Caco-2 (cell line): ENCODE data around the gene SIAE. TPM values are rescaled to one million over a fixed set of nuclear protein-coding genes. Genes with fewer than 3 reads are reported as not detected.

Source experiments
- BruUV-seq: library from RNA; stranded (reverse); fragments of 400-500 nt; replicated peaks from 2 replicates; lab custom pipeline; 2021; lab: Mats Ljungman, UMichigan
- CTCF ChIA-PET: fragments of 300-600 bp; sonication (Branson Sonifier 250); formaldehyde crosslinking; loops from one replicate; lab custom pipeline; 2022; ENCODE audit warnings: antibody characterized with exemption; lab: Charles Lee
- POLR2A ChIA-PET: fragments of 300-600 bp; sonication (Branson Sonifier 250); formaldehyde crosslinking; loops from one replicate; lab custom pipeline; 2022; ENCODE audit warnings: antibody characterized with exemption; lab: Charles Lee
- DNase-seq, 2 experiments: peaks; one replicate each; pipeline versions ENCODE4 v3.0.0 to v3.0.0-alpha.2; 2020 to 2022
- H3K27me3 ChIP-seq: replicated peaks from 2 replicates; pipeline ENCODE4 v1.6.0; 2011; ENCODE audit warnings: low read length; ENCODE audit not compliant: control insufficient read depth, insufficient read depth
- H3K36me3 ChIP-seq: 2 replicates; pipeline ENCODE4 v1.5.1; 2011; ENCODE audit warnings: low read length; ENCODE audit not compliant: control insufficient read depth, insufficient read depth
- H3K4me1 ChIP-seq: fragments of 250-450 bp; sonication (Bioruptor Pico); 2 replicates; pipeline ENCODE4 v1.5.1; 2020; ENCODE audit warnings: mild to moderate bottlenecking
- H3K4me3 ChIP-seq: 2 replicates; pipeline ENCODE4 v1.5.1; 2011; ENCODE audit warnings: low read depth, mild to moderate bottlenecking, control low read depth, low read length
- H3K9me3 ChIP-seq: fragments of 250-450 bp; sonication (Bioruptor Pico); 2 replicates; pipeline ENCODE4 v1.5.1; 2020; ENCODE audit warnings: mild to moderate bottlenecking, moderate library complexity
- H3K27ac Mint-ChIP-seq: one replicate; pipeline ENCODE4 v1.8.0; 2022; ENCODE audit warnings: mixed read lengths; ENCODE audit not compliant: unreplicated experiment
- H3K27me3 Mint-ChIP-seq: one replicate; pipeline ENCODE4 v1.8.0; 2022; ENCODE audit warnings: mixed read lengths; ENCODE audit not compliant: insufficient read depth, unreplicated experiment
- H3K36me3 Mint-ChIP-seq: one replicate; pipeline ENCODE4 v1.8.0; 2022; ENCODE audit warnings: mild to moderate bottlenecking, mixed read lengths; ENCODE audit not compliant: insufficient read depth, unreplicated experiment
- H3K4me1 Mint-ChIP-seq: one replicate; pipeline ENCODE4 v1.8.0; 2022; ENCODE audit warnings: low read depth, mixed read lengths; ENCODE audit not compliant: unreplicated experiment
- H3K4me3 Mint-ChIP-seq: one replicate; pipeline ENCODE4 v1.8.0; 2022; ENCODE audit warnings: mild to moderate bottlenecking, moderate library complexity, mixed read lengths; ENCODE audit not compliant: unreplicated experiment
- H3K9me3 Mint-ChIP-seq: one replicate; pipeline ENCODE4 v1.8.0; 2022; ENCODE audit warnings: mixed read lengths; ENCODE audit not compliant: unreplicated experiment
- intact Hi-C: fragments of 100-400 bp; cut with micrococcal nuclease; formaldehyde crosslinking; loops from one replicate; pipeline ENCODE4 v1.10.0; 2022; ENCODE audit not compliant: unreplicated experiment
- total RNA-seq: library from RNA; stranded (reverse); gene quantifications from 2 replicates; pipeline ENCODE4 v1.2.3, GENCODE V29; 2022
- TF ChIP-seq, protein P1 (sequence below), 2 experiments: fragments of 200-600 bp in 1 of 2; IDR thresholded peaks; 1 replicate in 1 of 2; 2 replicates in 1 of 2; pipeline versions ENCODE4 v1.5.1 to v1.8.0; 2011 to 2022; ENCODE audit warnings: antibody characterized with exemption in 1 of 2, control low read depth in 1 of 2, inconsistent platforms in 1 of 2, low read depth in 1 of 2, low read length in 1 of 2, mild to moderate bottlenecking in 1 of 2, moderate library complexity in 1 of 2; ENCODE audit not compliant: insufficient read depth in 1 of 2, severe bottlenecking in 1 of 2, unreplicated experiment in 1 of 2

SIAE gene
- total RNA-seq, 1 experiment from 2014 or later: 33.7 TPM

DNA sequence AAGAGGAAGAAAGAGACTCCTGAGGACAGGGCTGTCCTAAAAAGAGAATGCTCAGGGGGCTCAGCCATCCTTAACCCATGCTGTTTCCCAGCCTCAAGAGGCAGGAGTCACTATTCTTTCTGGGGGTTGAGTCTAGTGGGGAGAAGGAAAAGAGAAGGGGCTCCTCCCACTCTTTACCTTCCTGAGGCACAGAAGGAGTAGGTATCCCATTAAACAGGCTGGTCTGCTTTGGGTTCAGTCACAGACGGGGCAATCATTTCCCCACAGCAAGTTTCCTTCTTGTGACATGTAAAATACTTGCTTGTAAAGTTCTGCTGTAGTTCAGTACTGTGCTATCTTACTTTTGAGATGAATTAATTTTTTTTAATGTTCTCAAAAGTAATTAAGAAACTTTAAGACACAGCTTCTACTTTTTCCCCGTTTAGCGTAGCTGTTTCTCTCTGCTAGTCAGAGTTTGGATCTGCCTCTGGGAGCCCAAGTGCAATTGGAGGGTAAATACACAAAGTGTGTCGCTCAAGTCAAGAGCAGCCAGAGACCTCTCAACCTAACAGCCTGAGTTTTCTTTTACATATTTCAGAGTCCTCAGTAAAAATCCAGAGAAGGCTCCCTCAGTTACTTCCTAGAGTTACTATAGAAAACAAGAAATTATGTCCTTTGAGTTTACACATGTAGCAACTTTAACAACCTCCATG is 88.7 kb downstream of the SIAE start:
- H3K27ac Mint-ChIP-seq: no peak overlapping the region
- CTCF ChIA-PET: interaction anchor here (0.7 to 1.5 kb wide), 3 partner anchors 60 to 513 kb away, joined by 3 to 4 read pairs (median 3); partner anchors contain the start of gene ROBO3
- Histone ChIP-seq H3K4me3 (no peak overlapping the region), H3K36me3 (no peaks in the 10 kb centered on the region), H3K9me3 (0 out of 2 replicates have a peak, but pooled peaks cover 4% of the 10 kb centered on the region), H3K4me1 (no peaks in the 10 kb centered on the region), H3K27me3 (no peaks in the 10 kb centered on the region; the same call in none of the 2 replicates)
- no peak overlapping the region for H3K4me3 Mint-ChIP-seq
- no peaks in the 10 kb centered on the region for H3K36me3 Mint-ChIP-seq
- DNase-seq: no peak
- intact Hi-C loops: no loop called here
- H3K27me3 Mint-ChIP-seq: peaks cover 24% of the 10 kb centered on the region
- no peaks in the 10 kb centered on the region for H3K4me1 Mint-ChIP-seq
- no TSS peak for BruUV-seq
- no peaks in the 10 kb centered on the region for H3K9me3 Mint-ChIP-seq
- TF ChIP-seq, protein P1, sequence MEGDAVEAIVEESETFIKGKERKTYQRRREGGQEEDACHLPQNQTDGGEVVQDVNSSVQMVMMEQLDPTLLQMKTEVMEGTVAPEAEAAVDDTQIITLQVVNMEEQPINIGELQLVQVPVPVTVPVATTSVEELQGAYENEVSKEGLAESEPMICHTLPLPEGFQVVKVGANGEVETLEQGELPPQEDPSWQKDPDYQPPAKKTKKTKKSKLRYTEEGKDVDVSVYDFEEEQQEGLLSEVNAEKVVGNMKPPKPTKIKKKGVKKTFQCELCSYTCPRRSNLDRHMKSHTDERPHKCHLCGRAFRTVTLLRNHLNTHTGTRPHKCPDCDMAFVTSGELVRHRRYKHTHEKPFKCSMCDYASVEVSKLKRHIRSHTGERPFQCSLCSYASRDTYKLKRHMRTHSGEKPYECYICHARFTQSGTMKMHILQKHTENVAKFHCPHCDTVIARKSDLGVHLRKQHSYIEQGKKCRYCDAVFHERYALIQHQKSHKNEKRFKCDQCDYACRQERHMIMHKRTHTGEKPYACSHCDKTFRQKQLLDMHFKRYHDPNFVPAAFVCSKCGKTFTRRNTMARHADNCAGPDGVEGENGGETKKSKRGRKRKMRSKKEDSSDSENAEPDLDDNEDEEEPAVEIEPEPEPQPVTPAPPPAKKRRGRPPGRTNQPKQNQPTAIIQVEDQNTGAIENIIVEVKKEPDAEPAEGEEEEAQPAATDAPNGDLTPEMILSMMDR (IDR thresholded peaks at IDR 0.05; ENCODE audit: insufficient read depth in 1 of 2, low read depth in 1 of 2, low read length in 1 of 2, severe bottlenecking in 1 of 2, unreplicated experiment in 1 of 2): no peak
- POLR2A ChIA-PET: interaction anchor here (0.6 kb wide), 1 partner anchor 1929 kb away, joined by 3 read pairs; the partner anchor contains the start of gene UBASH3B

DNA sequence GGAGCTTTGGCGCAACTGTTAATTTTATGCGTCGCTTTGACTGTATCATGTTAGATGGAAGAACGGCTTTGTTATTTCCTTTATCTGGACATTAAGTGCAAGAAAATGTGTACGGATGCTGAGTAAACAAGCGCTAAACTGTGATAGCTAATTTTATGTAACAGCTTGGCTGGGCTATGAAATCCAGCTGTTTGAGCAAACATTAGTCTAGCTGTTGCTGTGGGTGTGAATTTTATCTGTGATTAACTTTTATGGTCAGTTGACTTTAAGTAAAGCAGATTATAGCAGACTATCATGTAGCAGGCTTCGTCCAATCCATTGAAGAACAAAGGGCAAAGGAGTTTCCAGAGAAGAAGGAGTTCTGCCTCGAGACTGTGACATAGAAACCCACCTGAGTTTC is 89.8 kb downstream of the SIAE start:
- ChIA-PET CTCF (interaction anchor here (0.6 to 1.5 kb wide), 3 partner anchors 61 to 963 kb away, joined by 3 to 4 read pairs (median 3); no protein-coding TSS in a partner anchor), POLR2A (interaction anchor here (0.6 kb wide), 1 partner anchor 1928 kb away, joined by 3 read pairs; the partner anchor contains the start of gene UBASH3B)
- Mint-ChIP-seq H3K27me3 (peaks cover 22% of the 10 kb centered on the region), H3K4me3 (no peak overlapping the region), H3K9me3 (no peaks in the 10 kb centered on the region), H3K27ac (no peak overlapping the region), H3K4me1 (no peaks in the 10 kb centered on the region), H3K36me3 (no peaks in the 10 kb centered on the region)
- H3K36me3 ChIP-seq: no peaks in the 10 kb centered on the region
- no peaks in the 10 kb centered on the region for H3K4me1 ChIP-seq
- TF ChIP-seq, protein P1 (IDR thresholded peaks at IDR 0.05; ENCODE audit: insufficient read depth in 1 of 2, low read depth in 1 of 2, low read length in 1 of 2, severe bottlenecking in 1 of 2, unreplicated experiment in 1 of 2): no peak
- H3K4me3 ChIP-seq: no peak overlapping the region
- BruUV-seq: no TSS peak
- H3K27me3 ChIP-seq: no peaks in the 10 kb centered on the region; the same call in none of the 2 replicates
- no peak for DNase-seq
- intact Hi-C loops: no loop called here
- 0 out of 2 replicates have a peak, but pooled peaks cover 4% of the 10 kb centered on the region for H3K9me3 ChIP-seq

Other genes with a start within 250 kb of the SIAE start
- not detected in 2 replicates for gene OR8B4, start 248.9 kb downstream of the SIAE start, total RNA-seq
- not detected in 2 replicates for gene OR8B8, start 228.0 kb downstream of the SIAE start, total RNA-seq
- not detected in 2 replicates for gene OR8B12, start 130.1 kb downstream of the SIAE start, total RNA-seq
- not detected in 2 replicates for gene OR8A1, start 103.7 kb downstream of the SIAE start, total RNA-seq
- not detected in 2 replicates for gene PANX3, start 62.3 kb downstream of the SIAE start, total RNA-seq
- 71.5 and 72.0 TPM in 2 replicates for gene TBRG1, start 50.9 kb downstream of the SIAE start, total RNA-seq
- gene SPA17, start 165 bp upstream of the SIAE start, total RNA-seq: 3.7 and 4.2 TPM in 2 replicates
- gene NRGN, start 66.2 kb upstream of the SIAE start, total RNA-seq: 5.7 and 7.8 TPM in 2 replicates
- 0.28 TPM in 1 of 2 replicates, not detected in the other for gene VSIG2, start 78.5 kb upstream of the SIAE start, total RNA-seq
- gene ESAM, start 88.6 kb upstream of the SIAE start, total RNA-seq: 5.3 and 6.1 TPM in 2 replicates
- gene MSANTD2, start 126.7 kb upstream of the SIAE start, total RNA-seq: 28.3 and 33.2 TPM in 2 replicates
- 5.7 and 6.2 TPM in 2 replicates for gene ROBO3, start 191.7 kb upstream of the SIAE start, total RNA-seq
- not detected in 2 replicates for gene ROBO4, start 224.1 kb upstream of the SIAE start, total RNA-seq
- not detected in 2 replicates for gene HEPN1, start 245.5 kb upstream of the SIAE start, total RNA-seq